PC-9 (cell line): Measurements from ENCODE around the gene PLEKHA1.

Experiments used
- CTCF ChIP-seq: fragments of 200-600 bp; sonication (generic); conservative IDR thresholded peaks from 2 replicates; pipeline ENCODE4 v1.6.1; 2017; ENCODE audit warnings: mixed run types, antibody characterized with exemption, mild to moderate bottlenecking, moderate library complexity
- EZH2 ChIP-seq: fragments of 200-600 bp; sonication (generic); IDR thresholded peaks from 2 replicates; pipeline ENCODE4 v1.8.0; 2017; ENCODE audit warnings: antibody characterized with exemption, low read depth

DNA sequence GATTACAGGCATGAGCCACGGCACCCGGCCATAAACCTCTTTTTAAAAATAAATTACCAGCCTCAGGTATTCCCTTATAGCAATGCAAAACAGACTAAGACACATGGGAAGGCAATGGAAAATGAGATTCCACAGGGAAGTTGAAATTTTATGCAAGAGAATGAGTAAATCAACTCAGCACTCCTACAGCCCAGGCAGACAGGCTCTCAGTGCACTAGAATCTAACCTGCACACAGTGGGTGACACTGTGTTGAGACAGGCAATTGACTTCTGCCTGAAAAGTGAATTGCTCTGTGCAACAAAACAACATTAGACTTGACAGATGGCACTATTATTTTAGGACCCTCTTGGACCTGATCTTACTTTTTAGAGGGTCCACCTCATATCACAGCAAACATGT is 20.1 kb upstream of the PLEKHA1 start:
- TF ChIP-seq CTCF: no peak
- no peak for TF ChIP-seq EZH2
